ENCODE measurements around the gene ALK.

The ALK gene

DNA sequence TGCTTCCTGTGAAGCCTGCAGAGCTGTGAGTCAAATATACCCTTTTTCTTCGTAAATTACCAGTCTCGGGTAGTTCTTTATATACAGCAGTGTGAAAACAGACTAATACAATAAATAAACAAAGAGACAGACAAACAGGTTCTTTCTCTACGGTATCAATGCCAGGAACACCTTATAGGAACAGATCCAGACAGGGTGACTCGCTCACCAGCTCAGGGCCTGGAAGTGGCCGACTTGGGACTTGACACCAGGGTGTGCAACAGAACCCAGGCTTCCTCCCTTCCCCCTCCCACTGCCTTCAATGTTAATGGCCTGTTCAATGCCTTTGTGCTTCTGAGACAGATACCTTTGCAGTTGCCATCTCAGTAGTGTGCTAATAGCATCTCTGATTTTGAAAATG, 309.5 kb downstream of the ALK start:
- no peak for DNase-seq (ENCODE audit: low read depth, low spot score)

DNA sequence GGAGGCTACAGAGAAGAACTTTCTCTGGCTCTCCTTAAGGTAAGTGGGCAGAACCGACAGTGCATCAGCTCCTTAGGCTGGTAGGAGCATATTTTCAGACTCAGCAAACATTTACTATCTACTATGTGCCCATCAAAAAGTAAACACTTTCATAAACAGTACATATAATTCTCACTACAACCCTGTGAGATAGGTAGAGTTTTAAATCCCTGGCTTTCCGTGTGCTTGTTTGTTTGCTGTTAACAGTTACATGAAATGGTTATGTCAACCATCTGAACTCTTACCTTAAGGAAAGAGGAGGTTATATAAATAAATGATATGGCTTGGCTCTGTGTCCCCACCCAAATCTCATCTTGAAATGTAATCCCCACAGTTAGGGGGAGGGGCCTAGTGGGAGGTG, 310.1 kb downstream of the ALK start:
- no peak for DNase-seq (ENCODE audit: low read depth, low spot score)

DNA sequence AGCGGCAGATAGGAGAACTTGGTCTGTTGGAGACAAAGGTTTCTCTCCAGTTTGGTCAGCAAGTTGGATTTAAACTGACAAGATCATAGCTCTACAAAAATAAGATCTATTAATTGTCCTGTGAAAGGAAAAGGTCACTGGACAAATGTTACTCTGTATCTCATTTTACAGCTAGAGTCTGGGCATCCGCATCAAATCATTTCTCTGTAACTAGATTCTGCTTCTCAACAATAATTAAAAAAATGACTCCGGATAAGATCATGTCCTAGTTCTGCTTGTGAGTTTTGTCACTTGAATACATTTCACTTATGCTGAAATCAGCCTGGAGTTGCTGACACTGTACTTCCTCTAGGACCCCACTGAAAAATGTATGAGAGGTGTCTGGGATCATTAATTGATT, 310.8 kb downstream of the ALK start:
- no peak for DNase-seq (ENCODE audit: low read depth, low spot score)

DNA sequence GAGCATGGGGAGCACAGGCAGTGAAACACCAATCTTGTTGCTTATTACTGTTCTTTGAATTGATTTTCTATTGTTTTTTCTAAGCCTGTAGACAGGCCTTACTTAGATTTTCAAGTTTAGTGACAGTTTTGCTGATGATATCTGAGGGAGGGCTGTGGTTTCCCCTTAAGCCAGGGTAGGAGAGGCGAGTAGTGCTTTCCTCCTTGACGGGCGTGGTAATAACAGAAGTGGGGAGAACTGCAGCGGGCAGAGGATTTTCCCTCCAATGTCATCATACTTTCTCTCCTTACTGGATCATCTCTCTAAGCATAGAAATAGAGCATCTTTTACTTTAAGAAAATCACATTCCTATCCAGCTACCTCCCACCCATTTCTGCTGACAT, 314.4 kb downstream of the ALK start:
- no peak for DNase-seq (ENCODE audit: low read depth, low spot score)

- no peak for DNase-seq (ENCODE audit: low read depth, low spot score)
These were observed 315.0 kb downstream of the ALK start for GRCh38 chr2:29606104-29607037.

DNA sequence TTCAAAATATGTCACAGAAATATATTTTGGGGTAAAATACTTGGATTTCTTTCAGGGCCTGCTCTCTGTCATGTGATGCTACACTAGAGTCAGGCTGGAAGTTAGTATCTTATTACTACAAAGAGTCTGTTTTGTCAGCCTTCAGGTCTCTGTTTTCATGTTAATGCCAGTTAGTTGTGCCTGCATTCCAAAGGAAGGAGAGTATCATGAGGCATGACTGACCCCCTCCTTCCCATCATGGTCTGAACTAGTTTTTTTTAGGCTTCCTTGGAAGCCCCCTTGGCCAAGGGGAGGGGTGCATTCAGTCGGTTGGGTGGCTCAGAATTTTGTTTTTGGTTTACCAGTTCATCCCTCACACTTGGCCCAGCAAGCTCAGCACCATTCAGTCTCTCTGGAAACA, 318.0 kb downstream of the ALK start:
- no peak for DNase-seq (ENCODE audit: low read depth, low spot score)

DNA sequence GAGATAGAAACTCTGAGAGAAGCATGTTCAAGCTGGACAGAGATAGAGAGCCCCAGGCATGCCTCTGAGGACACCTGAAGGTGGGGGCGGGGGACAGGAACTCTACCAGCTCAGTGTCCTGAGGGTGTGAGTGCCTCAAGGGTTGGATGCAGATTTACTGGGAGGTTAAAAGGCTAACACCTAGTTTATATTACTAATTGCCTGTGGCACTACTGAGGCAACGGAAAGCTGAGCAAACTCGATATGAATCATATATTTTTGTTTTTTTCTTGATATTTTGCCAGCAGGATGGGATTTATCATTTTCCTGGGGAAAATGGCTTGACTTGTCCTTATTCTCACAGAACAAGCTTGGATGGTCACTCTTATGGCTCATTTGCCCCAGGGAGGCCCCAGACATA, 319.5 kb downstream of the ALK start:
- no peak for DNase-seq (ENCODE audit: low read depth, low spot score)

GRCh38 chr2:29601321-29601720, 320.1 kb downstream of the ALK start:
- no peak for DNase-seq (ENCODE audit: low read depth, low spot score)

GRCh38 chr2:29599946-29600345, 321.4 kb downstream of the ALK start:
- no peak for DNase-seq (ENCODE audit: low read depth, low spot score)

DNA sequence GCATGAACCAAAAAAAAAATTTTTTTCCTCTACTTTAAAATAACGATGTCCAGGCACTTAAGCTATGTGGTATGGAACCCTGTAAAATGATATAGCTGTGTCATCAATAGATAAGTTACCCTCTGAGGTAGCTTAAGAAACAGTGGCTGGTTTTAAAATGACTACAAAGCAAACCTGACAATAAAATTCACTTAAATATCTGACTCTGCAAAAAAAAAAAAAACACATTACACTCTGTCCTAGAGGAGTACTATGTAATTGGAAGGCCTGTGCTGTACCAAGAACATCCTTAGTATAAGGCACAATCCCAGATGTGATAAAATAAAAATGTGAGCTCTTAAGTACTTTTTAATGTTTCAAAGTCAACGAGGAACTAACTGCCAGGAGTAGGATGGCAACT, 322.4 kb downstream of the ALK start:
- DNase-seq (ENCODE audit: low read depth, low spot score) = no peak

DNA sequence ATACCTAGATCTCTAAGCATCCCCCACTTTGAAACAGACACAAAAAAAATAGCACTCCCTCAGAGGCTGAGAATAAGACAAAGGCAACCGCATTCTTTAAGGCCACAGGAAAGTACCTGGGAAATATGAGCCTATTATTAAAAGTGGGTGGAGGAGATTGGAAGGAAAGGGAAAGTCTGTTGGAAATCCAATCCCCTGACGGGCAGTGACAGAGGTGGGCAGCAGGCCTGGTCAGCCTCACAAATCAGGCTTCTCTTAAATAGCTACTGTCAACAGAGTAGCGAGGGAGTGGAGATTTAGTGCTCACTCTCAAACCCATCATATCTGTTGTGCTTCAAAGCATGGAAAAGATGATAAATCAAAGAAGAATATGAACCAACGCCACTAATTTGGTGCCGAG, 324.4 kb downstream of the ALK start:
- DNase-seq (ENCODE audit: low read depth, low spot score) = no peak

DNA sequence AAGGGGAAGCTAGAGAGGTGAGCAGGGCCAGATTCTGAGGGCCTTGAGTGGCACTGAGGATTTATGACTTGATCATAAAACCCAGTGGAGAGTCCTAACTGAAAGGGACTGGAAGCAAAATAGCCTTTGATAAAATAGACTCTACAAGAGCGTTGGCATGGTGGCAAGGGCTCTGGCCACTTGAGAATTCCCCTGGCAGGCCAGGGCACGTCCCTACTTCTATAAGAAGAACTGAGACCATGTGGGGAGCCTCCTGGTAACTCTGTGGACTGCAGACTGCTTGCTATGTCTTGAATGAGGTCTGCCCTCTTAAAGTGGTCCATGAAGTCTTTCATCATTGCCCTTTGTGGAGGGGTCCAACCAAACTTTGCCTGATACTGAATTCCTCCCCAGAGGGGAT, 324.8 kb downstream of the ALK start:
- DNase-seq (ENCODE audit: low read depth, low spot score) = no peak

DNA sequence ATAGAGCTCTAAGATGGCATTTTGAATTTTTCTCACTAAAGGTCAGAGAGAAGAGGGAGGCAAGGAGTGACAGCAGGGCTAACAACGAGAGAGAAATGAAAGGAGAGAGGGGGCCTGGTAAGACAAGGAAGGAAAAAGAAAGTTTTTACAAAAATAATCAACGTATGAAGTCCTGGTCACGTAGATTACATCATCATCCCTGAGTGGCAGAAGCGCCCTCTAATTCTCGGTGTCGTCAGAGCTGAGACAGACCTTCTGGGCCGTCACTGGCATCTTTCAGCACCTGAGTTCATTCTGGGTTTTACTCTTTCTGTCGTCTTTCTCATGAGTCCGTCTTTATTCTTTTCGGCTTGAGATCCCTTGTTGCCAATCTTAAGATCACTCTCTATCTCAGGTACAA, 329.8 kb downstream of the ALK start:
- no peak for DNase-seq (ENCODE audit: low read depth, low spot score)

- no peak for DNase-seq (ENCODE audit: low read depth, low spot score)
These were observed 331.2 kb downstream of the ALK start for GRCh38 chr2:29590211-29590610.

GRCh38 chr2:29589440-29590103, 331.8 kb downstream of the ALK start:
- no peak for DNase-seq (ENCODE audit: low read depth, low spot score)

DNA sequence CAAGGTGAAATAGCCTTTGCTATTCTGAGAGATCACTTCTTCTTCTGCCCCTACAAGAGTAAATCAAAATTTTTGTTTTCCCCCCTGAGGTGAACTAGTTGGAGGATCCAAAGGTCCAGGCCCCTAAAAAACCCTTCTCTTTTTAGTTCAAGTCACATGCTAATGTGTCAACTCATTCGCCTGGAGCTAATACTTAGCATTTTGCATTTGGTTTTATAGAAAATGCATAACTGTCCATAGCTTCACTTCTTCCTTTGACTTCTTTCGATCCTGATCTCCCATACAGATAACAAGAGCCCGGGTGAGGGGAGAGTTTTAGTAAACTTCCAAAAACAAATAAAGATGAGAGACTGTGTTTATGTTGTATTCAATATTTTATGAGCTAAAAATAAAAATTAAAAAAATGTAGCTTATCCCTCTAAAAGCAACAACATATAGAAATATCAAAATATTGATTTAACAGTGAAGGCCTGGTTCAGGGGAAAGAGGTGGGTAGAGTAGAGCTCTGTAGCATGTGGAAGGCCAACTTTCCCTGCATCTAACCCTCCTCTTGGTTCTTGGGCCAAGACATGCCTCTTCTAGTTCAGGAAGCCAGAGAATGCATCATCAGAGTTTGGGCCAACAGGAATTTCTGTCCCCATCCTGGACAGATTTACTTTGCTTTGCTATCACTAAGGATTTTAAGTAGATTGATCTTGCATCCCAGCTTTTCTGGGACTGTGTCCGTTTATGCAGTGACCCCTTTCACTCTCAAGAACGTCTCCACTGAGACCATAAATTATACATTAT, 333.8 kb downstream of the ALK start:
- DNase-seq (ENCODE audit: low read depth, low spot score) = no peak

DNA sequence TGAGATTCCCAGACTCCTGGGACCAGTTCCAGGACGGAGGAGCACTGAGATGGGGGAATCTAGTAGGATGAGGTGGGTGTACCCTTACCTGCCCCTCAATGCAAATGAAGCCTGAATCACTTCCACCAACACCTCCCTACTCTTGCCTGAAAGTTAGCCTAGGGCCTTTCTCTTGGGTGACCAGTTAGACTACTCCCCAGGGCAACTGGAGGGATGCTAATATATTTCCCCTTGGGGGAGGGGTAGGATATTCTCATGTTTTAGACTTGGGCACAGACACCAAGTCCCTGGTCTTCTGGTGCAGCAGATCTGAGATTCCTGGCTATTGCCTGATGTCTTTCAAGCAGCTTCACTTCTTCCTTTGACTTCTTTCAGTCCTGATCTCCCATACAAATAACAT, 334.5 kb downstream of the ALK start:
- no peak for DNase-seq (ENCODE audit: low read depth, low spot score)

DNA sequence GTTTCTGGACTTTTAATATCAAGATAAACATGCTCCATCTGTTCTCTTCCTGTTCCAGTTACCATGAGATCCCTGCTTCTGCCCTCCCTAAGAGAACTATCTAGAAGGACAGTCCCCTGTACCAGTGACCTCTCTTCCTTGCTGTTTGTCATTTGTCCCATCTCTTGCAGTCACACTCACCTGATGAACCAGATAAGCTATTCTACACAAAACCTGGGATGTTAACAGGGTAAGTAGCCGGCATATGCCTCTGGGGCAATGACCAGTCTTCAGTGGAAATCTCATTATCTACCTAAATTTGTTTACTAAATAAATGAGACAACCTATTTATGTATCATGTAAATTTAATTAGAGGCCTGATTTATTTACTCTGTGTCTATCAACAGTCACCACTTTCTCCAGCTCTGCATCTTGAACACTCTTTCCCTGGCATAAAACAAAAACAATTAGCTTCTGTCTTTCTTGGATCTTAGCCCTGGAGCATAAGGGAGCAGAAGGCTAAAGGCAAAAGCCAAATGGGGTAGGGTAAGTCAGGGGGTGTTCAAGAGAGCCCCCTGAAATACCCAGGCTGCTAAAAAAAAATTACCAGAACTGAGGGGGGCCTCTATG, 337.7 kb downstream of the ALK start:
- no peak for DNase-seq (ENCODE audit: low read depth, low spot score)

DNA sequence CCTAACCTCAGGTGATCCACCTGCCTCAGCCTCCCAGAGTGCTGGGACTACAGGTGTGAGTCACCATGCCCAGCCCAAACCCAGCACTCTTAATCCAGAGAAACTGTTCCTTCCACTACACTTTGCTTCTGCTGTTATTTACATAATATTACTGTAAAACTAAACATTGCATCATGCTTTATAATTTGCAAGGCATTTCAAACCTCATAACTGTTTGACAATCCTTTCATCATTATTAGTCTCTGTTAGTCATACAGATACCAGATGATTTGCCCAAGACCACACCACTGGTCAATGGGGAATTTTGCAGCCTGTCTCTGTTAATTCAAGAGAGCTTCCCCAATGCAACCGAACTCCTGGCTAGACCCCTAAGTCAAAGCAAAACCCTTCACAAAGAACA, 338.3 kb downstream of the ALK start:
- DNase-seq (ENCODE audit: low read depth, low spot score) = no peak

- no peak for DNase-seq (ENCODE audit: low read depth, low spot score)
These were observed 339.3 kb downstream of the ALK start for GRCh38 chr2:29582062-29582461.

GRCh38 chr2:29580223-29580622, 341.2 kb downstream of the ALK start:
- DNase-seq (ENCODE audit: low read depth, low spot score) = no peak

All from activated naive CD8-positive, alpha-beta T cell treated with anti-CD3 and anti-CD28 coated beads, Interleukin-2, amount 50 U/mL, for 16 hours (primary cell).